HepG2 (cell line): Measurements from ENCODE around the gene ZBTB37.

Experiments
- CTCF ChIP-seq: sonication (generic); formaldehyde crosslinking; IDR thresholded peaks from 2 replicates; pipeline ENCODE4 v1.5.0; 2020; ENCODE audit warnings: mild to moderate bottlenecking, missing genetic modification reagents, moderate library complexity
- DBP ChIP-seq: sonication (generic); formaldehyde crosslinking; IDR thresholded peaks from 2 replicates; pipeline ENCODE4 v1.4.0; 2020; ENCODE audit warnings: missing genetic modification reagents; ENCODE audit errors: not compliant biosample characterization
- EZH2 ChIP-seq: conservative IDR thresholded peaks from 2 replicates; pipeline ENCODE4 v1.6.1; 2012; ENCODE audit warnings: mild to moderate bottlenecking, low read depth, low read length, moderate library complexity
- KLF6 ChIP-seq: IDR thresholded peaks from 2 replicates; pipeline ENCODE4 v1.8.0; 2016; ENCODE audit warnings: missing biosample characterization, missing genetic modification reagents
- MTA1 ChIP-seq: sonication (generic); formaldehyde crosslinking; IDR thresholded peaks from 2 replicates; pipeline ENCODE4 v1.4.0; 2020; ENCODE audit warnings: missing genetic modification reagents, mild to moderate bottlenecking, borderline replicate concordance
- NCOA1 ChIP-seq: sonication (generic); formaldehyde crosslinking; IDR thresholded peaks from 2 replicates; pipeline ENCODE4 v1.9.0; 2021; ENCODE audit warnings: missing genetic modification reagents
- RFX5 ChIP-seq: IDR thresholded peaks from 2 replicates; pipeline ENCODE4 v1.6.1; 2011; ENCODE audit warnings: low read depth, low read length, improper control_type of control experiment
- SMARCC2 ChIP-seq: fragments of 450-650 bp; IDR thresholded peaks from 2 replicates; pipeline ENCODE4 v1.6.1; 2017; ENCODE audit warnings: antibody characterized with exemption, mild to moderate bottlenecking
- TP53 ChIP-seq: sonication (generic); formaldehyde crosslinking; conservative IDR thresholded peaks from 2 replicates; pipeline ENCODE4 v1.4.0; 2020; ENCODE audit warnings: missing genetic modification reagents
- XRCC5 ChIP-seq: fragments of 200-400 bp; formaldehyde crosslinking; optimal IDR thresholded peaks from 2 replicates; pipeline ENCODE3; 2017; ENCODE audit warnings: mild to moderate bottlenecking, low read length
- YY1 ChIP-seq: IDR thresholded peaks from 2 replicates; pipeline ENCODE4 v1.6.1; 2011; ENCODE audit warnings: low read length, low read depth, moderate library complexity, mild to moderate bottlenecking; ENCODE audit not compliant: insufficient read depth, insufficient replicate concordance

DNA sequence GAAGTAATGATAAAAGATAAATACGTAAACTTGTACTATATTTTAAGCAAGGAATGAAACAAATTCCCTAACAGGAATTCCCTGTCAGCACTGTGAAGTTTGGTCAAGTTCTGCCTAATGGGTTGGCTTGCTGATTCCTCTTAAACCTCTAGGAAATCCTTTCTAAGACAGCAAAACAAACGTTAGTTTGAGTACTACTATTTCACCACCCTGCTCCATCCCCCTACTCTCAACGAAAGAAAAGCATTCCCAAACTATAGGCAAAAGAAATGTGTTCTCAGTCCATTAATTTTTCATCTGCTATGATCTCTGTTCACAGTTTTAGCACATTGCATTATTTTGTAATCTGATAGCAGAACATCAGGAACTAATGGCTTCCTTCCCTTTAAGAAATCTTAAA lies 32.8 kb downstream of the ZBTB37 start:
- TF ChIP-seq DBP (CRISPR knock-in tag) (no peak), KLF6 (no peak), YY1 (no peak), CTCF (CRISPR knock-in tag) (no peak), SMARCC2 (no peak), EZH2 (no peak), TP53 (CRISPR knock-in tag) (no peak), NCOA1 (CRISPR knock-in tag) (no peak), MTA1 (CRISPR knock-in tag) (no peak), RFX5 (no peak), XRCC5 (no peak)
